Common myeloid progenitor, CD34-positive (primary cell): Measurements from ENCODE around the gene FES.
A peak's percentile ranks its signal among the peaks of the same experiment; 100 is the strongest.

ENCODE experiments used
- CTCF ChIA-PET: fragments of 350-600 bp; sonication (Branson Sonifier 250); formaldehyde crosslinking; loops from one replicate; lab custom pipeline; 2021; ENCODE audit warnings: antibody characterized with exemption; lab: Charles Lee
- POLR2A ChIA-PET: fragments of 350-600 bp; sonication (Branson Sonifier 250); formaldehyde crosslinking; loops from one replicate; lab custom pipeline; 2021; ENCODE audit warnings: antibody characterized with exemption; lab: Charles Lee
- DNase-seq, 3 donors: peaks; one replicate each; pipeline versions ENCODE4 v3.0.0 to v3.0.0-alpha.2; 2013
- H3K27ac ChIP-seq, 2 experiments: 1 replicate in 1 of 2; 2 replicates in 1 of 2; pipeline ENCODE4 v1.7.0; 2013; ENCODE audit warnings: inconsistent platforms in 2 of 2, low read length in 2 of 2, mild to moderate bottlenecking in 2 of 2, low read depth in 1 of 2, moderate library complexity in 1 of 2; ENCODE audit not compliant: severe bottlenecking in 2 of 2, insufficient read depth in 1 of 2, poor library complexity in 1 of 2
- H3K27me3 ChIP-seq, 5 experiments: replicated peaks in 2 of 5; 1 replicate in 3 of 5; 2 replicates in 2 of 5; pipeline versions ENCODE4 v1.6.1 to v1.7.0; 2013; ENCODE audit warnings: low read length in 4 of 5, mild to moderate bottlenecking in 2 of 5, moderate library complexity in 2 of 5, inconsistent platforms in 1 of 5; ENCODE audit not compliant: insufficient read depth in 5 of 5, control insufficient read depth in 4 of 5
- H3K36me3 ChIP-seq, 4 experiments: 1 replicate in 2 of 4; 2 replicates in 2 of 4; pipeline versions ENCODE4 v1.6.1 to v1.7.0; 2013; ENCODE audit warnings: low read length in 3 of 4, control low read depth in 1 of 4, mild to moderate bottlenecking in 1 of 4; ENCODE audit not compliant: control insufficient read depth in 4 of 4, insufficient read depth in 4 of 4
- H3K4me1 ChIP-seq, 4 experiments: 1 replicate in 3 of 4; 2 replicates in 1 of 4; pipeline versions ENCODE4 v1.6.1 to v1.7.1; 2013; ENCODE audit warnings: low read length in 3 of 4, mild to moderate bottlenecking in 3 of 4, control low read depth in 1 of 4, inconsistent platforms in 1 of 4, moderate library complexity in 1 of 4; ENCODE audit not compliant: control insufficient read depth in 4 of 4, insufficient read depth in 4 of 4; ENCODE audit errors: control extremely low read depth in 1 of 4
- H3K4me3 ChIP-seq, 7 experiments: 1 replicate in 4 of 7; 2 replicates in 3 of 7; pipeline versions ENCODE4 v1.5.1 to v1.7.0; 2013; ENCODE audit warnings: mild to moderate bottlenecking in 7 of 7, low read length in 6 of 7, moderate library complexity in 6 of 7, inconsistent platforms in 2 of 7, low read depth in 2 of 7, control low read depth in 1 of 7; ENCODE audit not compliant: insufficient read depth in 4 of 7, control insufficient read depth in 1 of 7; ENCODE audit errors: extremely low read depth in 1 of 7
- H3K9me3 ChIP-seq, 5 experiments: 1 replicate in 4 of 5; 2 replicates in 1 of 5; pipeline versions ENCODE4 v1.6.1 to v1.7.1; 2013; ENCODE audit warnings: low read length in 4 of 5, mild to moderate bottlenecking in 2 of 5, inconsistent platforms in 1 of 5, low read depth in 1 of 5, moderate library complexity in 1 of 5; ENCODE audit not compliant: control insufficient read depth in 4 of 5, insufficient read depth in 2 of 5; ENCODE audit errors: control extremely low read depth in 1 of 5
- WGBS: methylation state at CpG from one replicate; pipeline ENCODE4 v1.1.5; 2013; ENCODE audit not compliant: insufficient coverage; 5-methylcytosine and 5-hydroxymethylcytosine counted together

The FES gene

GRCh38 chr15:90902840-90903732 lies 18.8 kb downstream of the FES start, which contains the start of gene MAN2A2:
MAN2A2 (plus strand) TSS chr15:90903302; CDS start chr15:90904208, 906 bp downstream.
- DNase-seq: peak; percentile 68 to 82 (median 79)
- no peaks in the 10 kb centered on the region for H3K9me3 ChIP-seq
- H3K4me3 ChIP-seq: peak within 1 kb of the TSS; percentile 69 to 85 (median 79)
- H3K27ac ChIP-seq: peak within 1 kb of the TSS; percentile 85 to 93
- under 1% methylated on average over 64 of the region's 81 CpGs for WGBS
- CTCF ChIA-PET: interaction anchor here (0.7 to 16.2 kb wide), 10 partner anchors 10 to 908 kb away, joined by 3 to 258 read pairs (median 4); partner anchors contain the start of genes HDDC3 and UNC45A
- POLR2A ChIA-PET: interaction anchor here (0.5 to 3.7 kb wide), 7 partner anchors 13 to 205 kb away, joined by 3 to 32 read pairs (median 4); partner anchors contain the start of genes FES, HDDC3, RCCD1 and UNC45A
- no peaks in the 10 kb centered on the region for H3K27me3 ChIP-seq
- H3K4me1 ChIP-seq: peaks cover 2 to 24% (median 20%) of the 10 kb centered on the region in 4 experiments
- peaks cover 8 to 35% (median 31%) of the 10 kb centered on the region in 4 experiments for H3K36me3 ChIP-seq

- Histone ChIP-seq H3K4me1 (peaks cover 2 to 24% (median 20%) of the 10 kb centered on the region in 4 experiments), H3K27me3 (no peaks in the 10 kb centered on the region), H3K27ac (peak overlapping the region; percentile 80 to 91), H3K36me3 (peaks cover 9 to 40% (median 35%) of the 10 kb centered on the region in 4 experiments), H3K9me3 (no peaks in the 10 kb centered on the region), H3K4me3 (peak overlapping the region in 6 of 7 experiments; percentile 69 to 85 (median 77))
- ChIA-PET POLR2A (interaction anchor here (0.7 to 3.7 kb wide), 4 partner anchors 12 to 31 kb away, joined by 3 to 32 read pairs (median 6); partner anchors contain the start of genes FES, HDDC3 and UNC45A), CTCF (interaction anchor here (0.8 to 16.2 kb wide), 8 partner anchors 10 to 909 kb away, joined by 3 to 258 read pairs (median 5); partner anchors contain the start of genes HDDC3 and UNC45A)
- DNase-seq: peak in 1 of 3 donors; percentile 26
- WGBS: 73% methylated on average over 11 of the region's 18 CpGs
Observed at GRCh38 chr15:90903733-90904536, 19.6 kb downstream of the FES start.

- ChIA-PET POLR2A (no interaction called here), CTCF (interaction anchor here (1.0 to 16.2 kb wide), 5 partner anchors 9 to 29 kb away, joined by 3 to 258 read pairs (median 10); partner anchors contain the start of genes HDDC3 and UNC45A)
- Histone ChIP-seq H3K4me1 (peaks cover 2 to 24% (median 20%) of the 10 kb centered on the region in 4 experiments), H3K36me3 (peaks cover 9 to 45% (median 39%) of the 10 kb centered on the region in 4 experiments), H3K27me3 (no peaks in the 10 kb centered on the region), H3K4me3 (no peak overlapping the region), H3K27ac (no peak overlapping the region), H3K9me3 (no peaks in the 10 kb centered on the region)
- 98% methylated on average over 8 of the region's 9 CpGs for WGBS
- no peak for DNase-seq
Observed at GRCh38 chr15:90904746-90905145, 20.4 kb downstream of the FES start.

- no peak overlapping the region for H3K4me3 ChIP-seq
- no peaks in the 10 kb centered on the region for H3K27me3 ChIP-seq
- no peak overlapping the region for H3K27ac ChIP-seq
- H3K36me3 ChIP-seq: peaks cover 9 to 53% (median 46%) of the 10 kb centered on the region in 4 experiments
- ChIA-PET CTCF (interaction anchor here (1.0 to 16.2 kb wide), 6 partner anchors 9 to 28 kb away, joined by 3 to 258 read pairs (median 8); partner anchors contain the start of genes HDDC3 and UNC45A), POLR2A (interaction anchor here (0.6 to 1.3 kb wide), 3 partner anchors 10 to 217 kb away, joined by 4 read pairs; partner anchors contain the start of gene HDDC3)
- no peak for DNase-seq
- 96% methylated on average over 25 of the region's 28 CpGs for whole genome bisulfite sequencing
- H3K9me3 ChIP-seq: no peaks in the 10 kb centered on the region
- H3K4me1 ChIP-seq: peaks cover 2 to 24% (median 20%) of the 10 kb centered on the region in 4 experiments
Observed at GRCh38 chr15:90905306-90906180, 21.2 kb downstream of the FES start.

- no peaks in the 10 kb centered on the region for H3K27me3 ChIP-seq
- H3K4me3 ChIP-seq: no peak overlapping the region
- no peak overlapping the region for H3K27ac ChIP-seq
- H3K9me3 ChIP-seq: no peaks in the 10 kb centered on the region
- DNase-seq: no peak
- 99% methylated on average over 9 of the region's 11 CpGs for WGBS
- CTCF ChIA-PET: interaction anchor here (1.7 to 16.2 kb wide), 4 partner anchors 8 to 27 kb away, joined by 4 to 258 read pairs (median 53); partner anchors contain the start of genes HDDC3 and UNC45A
- POLR2A ChIA-PET: interaction anchor here (0.6 to 1.3 kb wide), 2 partner anchors 9 to 218 kb away, joined by 4 read pairs; no protein-coding TSS in a partner anchor
- H3K4me1 ChIP-seq: peaks cover 2 to 20% (median 17%) of the 10 kb centered on the region in 4 experiments
- peaks cover 11 to 61% (median 54%) of the 10 kb centered on the region in 4 experiments for H3K36me3 ChIP-seq
Observed at GRCh38 chr15:90906181-90906849, 22.0 kb downstream of the FES start.
